HG03457 (cell line): ENCODE measurements around the gene SHISA6.

Experiments used
- ATAC-seq: cut with Tn5 transposase; IDR thresholded peaks from one replicate; pipeline ENCODE4 v1.9.1; 2021; ENCODE audit warnings: moderate number of reproducible peaks; ENCODE audit not compliant: unreplicated experiment

Gene SHISA6

DNA sequence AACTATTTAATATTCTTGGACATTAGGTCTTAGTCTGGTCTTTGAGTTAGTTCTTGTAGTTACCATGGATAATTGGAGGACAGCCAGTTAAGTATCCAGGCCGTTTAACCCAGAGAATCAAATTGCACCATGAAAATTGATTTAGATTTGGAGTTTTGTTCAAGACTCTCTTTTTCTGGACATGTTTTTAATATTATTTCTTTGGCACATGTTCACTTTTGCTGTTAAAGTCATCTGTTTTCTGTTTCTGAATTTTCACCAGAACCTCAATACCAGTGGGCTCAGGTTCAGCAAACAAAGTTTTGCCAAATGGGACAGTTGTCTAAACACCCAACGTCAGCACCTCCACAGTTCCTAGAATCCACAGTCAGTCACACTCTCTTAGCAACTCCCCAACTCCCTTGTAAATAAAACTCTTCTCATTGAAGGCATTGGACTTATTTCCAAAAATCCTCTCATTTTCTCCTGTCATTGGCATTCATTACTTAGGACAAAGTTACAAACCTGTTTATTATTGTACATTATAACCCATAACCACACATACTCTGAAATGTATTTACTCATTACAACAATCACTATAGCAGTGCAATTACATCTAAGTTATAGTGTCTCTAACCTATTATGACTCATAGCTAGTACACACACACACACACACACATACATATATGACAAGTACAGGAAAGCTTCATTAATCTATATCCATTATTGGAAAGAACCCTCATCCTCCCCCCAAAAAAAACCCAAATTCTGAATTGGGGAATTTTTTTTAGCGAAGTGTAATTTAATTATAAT lies 323.8 kb downstream of the SHISA6 start:
- no peak for ATAC-seq

DNA sequence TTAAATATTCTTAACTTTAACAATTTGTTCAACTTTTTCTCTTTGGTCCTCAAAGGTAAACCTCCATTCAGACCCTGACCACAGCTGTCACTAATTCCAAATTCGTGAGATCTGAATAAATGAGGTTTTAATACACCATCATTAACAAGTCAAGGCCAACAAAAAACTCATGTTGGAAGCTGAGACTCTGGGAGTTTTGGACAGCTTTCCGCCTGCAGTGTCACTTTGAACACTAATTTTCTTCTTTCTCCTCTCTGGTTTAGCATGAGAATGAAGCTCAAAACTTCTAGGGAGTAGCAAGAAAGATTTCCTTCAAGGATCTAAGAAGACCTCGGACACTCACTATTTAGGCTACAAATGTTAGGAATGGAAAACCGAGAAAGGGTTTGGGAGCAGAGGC lies 324.6 kb downstream of the SHISA6 start:
- no peak for ATAC-seq

DNA sequence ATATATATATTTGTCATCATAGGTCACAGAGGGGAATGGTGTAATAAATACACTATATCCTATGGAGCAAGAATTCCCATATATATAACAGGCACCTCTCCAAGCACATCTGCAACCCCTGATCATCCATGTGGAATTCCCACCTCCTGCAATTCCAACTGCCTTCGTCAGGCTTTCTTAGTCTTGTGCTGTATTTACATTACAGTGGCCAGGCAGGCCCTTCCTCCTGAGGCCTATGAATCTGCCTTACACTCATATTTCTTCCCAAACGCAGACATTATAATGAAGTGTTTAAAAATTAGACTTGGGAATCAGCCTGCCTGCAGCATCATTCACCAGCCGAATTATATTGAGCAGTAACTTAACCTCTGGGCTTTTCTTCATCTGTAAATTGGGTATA lies 338.0 kb downstream of the SHISA6 start:
- ATAC-seq, result no peak

DNA sequence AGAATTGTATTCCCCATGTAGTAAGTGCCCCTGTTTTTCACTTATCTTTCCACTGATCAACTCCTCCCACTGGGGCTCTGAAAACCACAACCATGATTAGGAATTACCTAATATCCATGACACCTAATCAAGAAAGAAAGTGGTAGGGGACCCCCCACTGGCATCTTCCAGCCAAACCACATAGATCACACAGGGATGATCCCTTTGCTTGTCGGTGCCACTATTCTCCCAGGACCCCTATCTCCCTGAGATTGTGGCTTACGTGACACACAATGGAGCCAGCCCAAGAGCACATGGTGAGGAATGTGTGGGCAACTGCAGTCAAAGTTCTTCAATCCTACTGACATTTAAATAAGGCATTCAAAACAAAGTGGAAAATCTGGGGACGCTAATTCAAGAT lies 339.7 kb downstream of the SHISA6 start:
- no peak for ATAC-seq

DNA sequence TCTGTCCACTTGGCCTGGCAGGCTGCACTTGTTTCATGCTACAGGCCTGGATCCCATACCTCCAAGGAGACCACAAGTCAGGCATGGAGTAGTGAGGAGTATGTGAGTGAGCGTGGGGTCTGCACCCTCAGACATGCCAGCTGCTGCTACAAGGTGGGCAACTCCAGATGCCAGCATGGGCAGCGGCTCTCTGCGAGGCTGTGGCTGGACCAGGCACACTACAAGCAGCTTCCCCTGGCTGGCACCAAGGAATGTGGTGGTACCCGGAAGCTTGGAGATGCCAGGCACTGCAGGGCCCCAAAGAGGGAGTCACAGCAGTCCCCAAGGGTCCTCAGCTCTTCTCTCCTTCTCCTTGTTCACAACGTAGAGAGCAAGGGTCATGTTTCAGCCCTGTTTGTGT lies 341.2 kb downstream of the SHISA6 start:
- no peak for ATAC-seq

DNA sequence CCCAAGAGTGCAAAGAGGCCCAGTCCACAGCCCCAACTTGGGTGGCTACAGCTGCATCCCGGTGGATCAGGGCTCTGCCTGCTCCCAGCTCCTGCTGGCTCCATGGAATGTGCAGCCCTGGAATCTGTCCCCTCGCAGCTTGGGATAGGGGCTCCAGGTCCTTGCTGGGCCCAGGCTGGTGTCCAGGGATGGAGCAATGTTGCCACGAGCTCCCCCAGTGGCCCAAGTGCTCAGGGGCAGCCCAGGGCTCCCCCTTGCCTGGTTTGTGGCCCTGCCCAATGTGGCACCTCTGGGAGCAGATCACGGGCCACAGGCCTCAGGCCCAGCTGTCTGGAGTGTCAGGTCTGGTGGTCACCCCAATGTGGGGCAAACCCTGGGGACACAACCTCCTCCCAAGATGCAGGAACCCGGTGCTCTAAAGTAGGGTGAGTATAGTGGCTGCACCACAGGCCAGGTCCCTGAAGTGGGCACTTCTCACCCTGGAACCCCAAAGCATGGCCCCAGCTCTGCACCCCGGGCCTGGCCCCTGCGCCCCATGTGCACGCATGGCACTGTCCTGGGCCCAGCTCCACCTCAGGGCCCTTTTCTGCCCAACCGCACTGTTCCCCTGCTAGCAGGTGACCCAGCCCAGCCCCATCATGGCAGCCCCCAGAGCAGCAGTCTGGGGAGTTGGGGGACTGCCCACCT lies 342.4 kb downstream of the SHISA6 start:
- no peak for ATAC-seq

DNA sequence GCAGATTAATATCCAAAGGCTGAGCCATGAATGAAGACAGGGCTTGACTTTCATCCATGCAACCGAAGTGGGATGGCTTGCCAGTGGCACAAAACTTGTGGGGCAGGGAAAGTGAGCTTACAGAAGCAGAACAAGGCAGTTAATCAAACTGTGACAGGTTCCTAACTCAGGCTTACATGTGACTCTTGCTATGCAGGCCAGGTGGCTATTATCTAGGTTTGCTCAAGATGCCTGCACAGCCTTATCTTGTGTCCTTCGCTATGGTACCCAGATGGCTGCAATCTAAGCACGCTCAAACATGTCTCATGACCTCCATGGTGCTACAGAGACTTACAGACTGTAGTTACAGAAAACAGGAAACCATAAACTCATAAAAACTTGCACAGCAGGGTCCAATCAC lies 348.7 kb downstream of the SHISA6 start:
- no peak for ATAC-seq

DNA sequence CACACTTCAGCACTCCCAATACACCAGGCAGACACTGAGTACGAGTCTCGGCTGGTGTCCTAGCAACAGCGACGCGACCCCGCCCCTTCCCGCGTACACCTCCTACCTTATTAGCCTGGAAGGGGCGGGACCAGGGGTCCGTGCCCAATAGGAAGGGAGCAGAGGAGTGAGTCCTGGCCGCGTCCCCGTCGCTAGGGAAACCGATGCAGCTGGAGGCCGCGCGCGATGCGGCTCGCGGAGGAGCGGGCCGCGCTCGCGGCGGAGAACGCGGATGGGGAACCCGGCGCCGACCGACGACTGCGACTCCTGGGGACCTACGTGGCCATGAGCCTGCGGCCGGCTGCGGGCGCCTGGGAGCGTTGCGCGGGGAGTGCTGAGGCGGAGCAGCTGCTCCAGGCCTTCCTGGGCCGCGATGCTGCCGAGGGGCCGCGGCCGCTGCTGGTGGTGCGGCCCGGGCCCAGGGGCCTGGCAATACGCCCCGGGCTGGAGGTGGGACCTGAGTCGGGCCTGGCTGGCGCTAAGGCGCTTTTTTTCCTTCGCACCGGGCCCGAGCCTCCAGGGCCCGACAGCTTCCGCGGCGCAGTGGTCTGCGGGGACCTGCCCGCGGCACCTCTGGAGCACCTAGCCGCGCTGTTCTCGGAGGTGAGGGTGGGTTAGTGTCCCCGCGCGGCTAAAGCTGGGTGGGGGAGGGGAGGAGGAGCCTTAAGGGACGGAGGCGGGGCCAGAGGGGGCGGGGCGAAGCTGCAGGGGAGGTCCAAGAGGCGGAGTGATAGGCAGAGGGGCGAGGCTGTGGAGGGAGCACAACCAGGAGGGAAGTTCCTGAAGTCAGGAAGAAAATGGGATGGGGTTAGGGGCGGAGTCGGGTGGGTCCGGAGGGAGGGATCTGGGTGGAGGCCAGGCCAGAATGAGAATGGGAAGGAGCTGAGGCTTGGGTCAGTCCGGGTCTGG lies 357.5 kb downstream of the SHISA6 start, which contains the start of gene DNAH9:
TSS of gene DNAH9 (plus strand) at position 197 of the 948 bp plus-strand sequence. CDS start at position 226, 29 bp downstream.
- no peak for ATAC-seq

DNA sequence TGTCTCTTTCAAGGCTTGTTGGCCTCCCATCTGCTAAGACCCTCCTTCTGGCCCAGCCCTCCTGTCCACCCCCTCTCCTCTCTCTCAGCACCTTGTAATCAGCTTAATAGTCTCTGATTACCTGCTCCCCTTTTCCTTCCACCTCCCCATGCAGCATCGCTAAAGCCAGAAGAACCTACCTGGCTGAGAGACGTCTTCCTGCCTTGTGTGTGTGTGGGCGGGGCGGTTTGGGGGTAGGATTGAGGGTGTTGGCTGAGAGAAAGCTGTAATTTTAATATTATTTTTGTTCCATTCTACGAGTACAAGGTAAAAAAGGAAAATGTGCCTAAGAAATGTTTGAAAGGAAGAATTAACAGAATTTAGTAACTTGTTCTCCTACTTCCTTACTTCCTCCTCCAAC lies 360.6 kb downstream of the SHISA6 start:
- ATAC-seq, result no peak

DNA sequence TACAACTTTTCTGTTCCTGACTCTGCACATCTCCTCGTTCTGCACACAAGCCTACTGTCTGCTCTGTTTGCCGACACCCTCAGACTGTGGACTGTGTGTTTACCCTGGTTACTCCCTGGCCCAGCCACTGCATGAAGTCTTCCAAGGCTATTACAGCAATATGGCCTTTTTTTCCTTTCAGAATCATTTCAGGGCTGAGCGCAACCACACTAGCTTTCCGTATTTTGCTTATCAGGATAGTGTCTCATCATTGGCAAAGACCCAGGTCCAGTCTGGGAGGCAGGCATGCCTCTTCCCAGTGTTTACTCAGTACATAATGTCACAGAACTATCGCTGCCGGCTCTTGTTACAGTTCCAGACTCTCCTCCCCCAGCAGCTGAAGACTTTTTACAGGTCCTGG lies 367.4 kb downstream of the SHISA6 start:
- no peak for ATAC-seq

DNA sequence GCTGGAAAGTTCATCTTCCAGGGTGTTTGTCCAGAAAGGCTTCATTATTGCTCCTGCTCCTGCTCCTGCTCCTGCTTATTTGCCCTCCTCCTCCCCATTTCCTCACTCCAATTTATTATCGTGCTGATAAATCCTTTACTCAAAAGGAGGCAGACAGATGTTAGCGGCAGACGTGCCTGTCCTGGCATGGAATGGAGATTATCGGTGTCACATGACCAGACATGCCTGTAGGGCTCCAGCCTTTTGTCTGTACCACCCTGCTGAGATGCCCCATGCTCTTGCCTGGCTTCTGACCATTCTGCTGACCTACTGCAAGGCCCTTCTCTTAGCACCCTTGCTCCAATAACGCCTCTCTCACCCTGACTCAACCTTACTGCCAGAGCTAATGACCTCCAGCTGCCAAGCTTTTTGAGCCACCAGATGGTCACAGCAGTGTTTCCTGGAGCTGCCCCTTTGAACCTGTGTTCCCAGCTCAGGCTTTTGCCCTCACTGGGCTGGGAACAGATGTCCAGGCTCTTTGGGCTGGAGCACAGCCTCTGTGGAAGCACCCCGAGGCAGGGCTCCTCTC lies 370.1 kb downstream of the SHISA6 start:
- ATAC-seq, result no peak

DNA sequence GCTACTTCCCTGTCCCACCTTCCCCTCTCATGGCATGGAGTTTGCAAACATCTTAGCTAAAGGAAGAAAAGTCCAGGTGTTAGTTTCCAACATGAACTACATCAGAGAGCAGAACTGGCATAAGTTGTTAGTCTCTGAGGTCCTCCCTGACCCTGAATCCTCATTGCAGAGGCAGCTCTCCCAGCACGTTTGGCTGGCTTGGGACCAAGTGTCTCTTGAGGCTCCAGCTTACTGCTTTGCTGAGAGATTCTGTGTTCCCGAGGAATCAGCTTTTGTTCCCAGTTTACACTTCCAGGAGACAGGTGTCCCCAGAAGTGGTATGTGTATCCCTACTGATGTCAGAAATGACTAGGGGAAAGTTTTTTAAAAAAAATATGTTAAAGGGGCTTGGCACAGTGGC lies 371.9 kb downstream of the SHISA6 start:
- ATAC-seq, result no peak
